Endodermal cell (in vitro differentiated cells): ENCODE data around the gene NR2C2AP. TPM values are rescaled to one million over a fixed set of nuclear protein-coding genes. Genes with fewer than 3 reads are reported as not detected.

ENCODE experiments used
- DNase-seq: peaks from one replicate; pipeline ENCODE4 v3.0.0-alpha.2; 2017
- H3K27ac ChIP-seq: 2 replicates; pipeline ENCODE4 v1.5.1; 2013; ENCODE audit warnings: mild to moderate bottlenecking, low read depth, low read length, moderate library complexity
- H3K27me3 ChIP-seq: 2 replicates; pipeline ENCODE4 v1.6.1; 2013; ENCODE audit warnings: mild to moderate bottlenecking, low read length, moderate library complexity; ENCODE audit not compliant: insufficient read depth, control insufficient read depth, poor library complexity, severe bottlenecking
- H3K36me3 ChIP-seq: 2 replicates; pipeline ENCODE4 v1.7.0; 2013; ENCODE audit warnings: mild to moderate bottlenecking, low read length, moderate library complexity; ENCODE audit not compliant: control insufficient read depth, insufficient read depth
- H3K4me1 ChIP-seq: one replicate; pipeline ENCODE4 v1.7.0; 2013; ENCODE audit warnings: low read length; ENCODE audit not compliant: control insufficient read depth, insufficient read depth
- H3K4me3 ChIP-seq: 2 replicates; pipeline ENCODE4 v1.5.1; 2013; ENCODE audit warnings: mild to moderate bottlenecking, low read length, moderate library complexity
- H3K9ac ChIP-seq: 2 replicates; pipeline ENCODE4 v1.6.1; 2013; ENCODE audit warnings: mild to moderate bottlenecking, low read length, moderate library complexity; ENCODE audit not compliant: poor library complexity, severe bottlenecking; ENCODE audit errors: extremely low read depth
- H3K9me3 ChIP-seq: 2 replicates; pipeline ENCODE4 v1.6.1; 2013; ENCODE audit warnings: mild to moderate bottlenecking, low read length, moderate library complexity; ENCODE audit not compliant: control insufficient read depth
- H3K27ac Mint-ChIP-seq: 2 replicates; pipeline ENCODE4 v1.8.0; 2020; ENCODE audit warnings: mixed read lengths
- H3K27me3 Mint-ChIP-seq: 2 replicates; pipeline ENCODE4 v1.8.0; 2021; ENCODE audit warnings: mild to moderate bottlenecking, mixed read lengths; ENCODE audit not compliant: insufficient read depth
- H3K36me3 Mint-ChIP-seq: 2 replicates; pipeline ENCODE4 v1.8.0; 2020; ENCODE audit warnings: low read depth, mixed read lengths
- H3K4me1 Mint-ChIP-seq: 2 replicates; pipeline ENCODE4 v1.8.0; 2020; ENCODE audit warnings: mixed read lengths
- H3K4me3 Mint-ChIP-seq: 2 replicates; pipeline ENCODE4 v1.8.0; 2020; ENCODE audit warnings: mild to moderate bottlenecking, moderate library complexity, mixed read lengths
- H3K9me3 Mint-ChIP-seq: 2 replicates; pipeline ENCODE4 v1.8.0; 2020; ENCODE audit warnings: mild to moderate bottlenecking, mixed read lengths
- WGBS, 2 experiments: methylation state at CpG; one replicate each; pipeline versions ENCODE4 v1.1.5 to v1.1.7; 2013; ENCODE audit warnings: missing lambda C conversion rate in 2 of 2, mixed read lengths in 1 of 2; ENCODE audit not compliant: insufficient coverage in 1 of 2, insufficient read length in 1 of 2; 5-methylcytosine and 5-hydroxymethylcytosine counted together
- total RNA-seq, 2 donors: library from RNA; stranded (reverse); fragmentation: NEBNext Ultra II Directional in 1 of 2; extraction: Animal tissue kit (Norgen Biotek cat#: 25700) in 1 of 2; gene quantifications; 2 replicates in 1 of 2; 3 replicates in 1 of 2; pipeline ENCODE4 v1.2.1, GENCODE V29; 2021
- TF ChIP-seq, protein P1 (sequence below): fragments of 200-600 bp; sonication (generic); conservative IDR thresholded peaks from 2 replicates; pipeline ENCODE4 v1.5.0; 2021; ENCODE audit warnings: antibody characterized with exemption, mild to moderate bottlenecking

Gene NR2C2AP
- total RNA-seq, 2 donors from 2014 or later = 14.7 to 17.2 TPM

- H3K4me3 ChIP-seq = no peak overlapping the region
- H3K27ac Mint-ChIP-seq = no peak overlapping the region
- H3K27ac ChIP-seq = no peak overlapping the region
- no peaks in the 10 kb centered on the region for H3K9me3 ChIP-seq
- peaks cover 8% of the 10 kb centered on the region for H3K36me3 Mint-ChIP-seq
- peaks cover 3% of the 10 kb centered on the region for H3K9me3 Mint-ChIP-seq
- no peak overlapping the region for H3K4me3 Mint-ChIP-seq
- no peak for DNase-seq
- H3K4me1 ChIP-seq = no peaks in the 10 kb centered on the region
- TF ChIP-seq, protein P1, sequence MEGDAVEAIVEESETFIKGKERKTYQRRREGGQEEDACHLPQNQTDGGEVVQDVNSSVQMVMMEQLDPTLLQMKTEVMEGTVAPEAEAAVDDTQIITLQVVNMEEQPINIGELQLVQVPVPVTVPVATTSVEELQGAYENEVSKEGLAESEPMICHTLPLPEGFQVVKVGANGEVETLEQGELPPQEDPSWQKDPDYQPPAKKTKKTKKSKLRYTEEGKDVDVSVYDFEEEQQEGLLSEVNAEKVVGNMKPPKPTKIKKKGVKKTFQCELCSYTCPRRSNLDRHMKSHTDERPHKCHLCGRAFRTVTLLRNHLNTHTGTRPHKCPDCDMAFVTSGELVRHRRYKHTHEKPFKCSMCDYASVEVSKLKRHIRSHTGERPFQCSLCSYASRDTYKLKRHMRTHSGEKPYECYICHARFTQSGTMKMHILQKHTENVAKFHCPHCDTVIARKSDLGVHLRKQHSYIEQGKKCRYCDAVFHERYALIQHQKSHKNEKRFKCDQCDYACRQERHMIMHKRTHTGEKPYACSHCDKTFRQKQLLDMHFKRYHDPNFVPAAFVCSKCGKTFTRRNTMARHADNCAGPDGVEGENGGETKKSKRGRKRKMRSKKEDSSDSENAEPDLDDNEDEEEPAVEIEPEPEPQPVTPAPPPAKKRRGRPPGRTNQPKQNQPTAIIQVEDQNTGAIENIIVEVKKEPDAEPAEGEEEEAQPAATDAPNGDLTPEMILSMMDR = no peak
- H3K9ac ChIP-seq = no peak overlapping the region
- peaks cover 61% of the 10 kb centered on the region for H3K27me3 ChIP-seq
- 56 to 73% methylated on average over 2 to 5 of the region's 5 CpGs for WGBS, 2 experiments
- H3K4me1 Mint-ChIP-seq = peaks cover 12% of the 10 kb centered on the region
- H3K36me3 ChIP-seq = peaks cover 2% of the 10 kb centered on the region
- H3K27me3 Mint-ChIP-seq = peaks cover 70% of the 10 kb centered on the region
These were observed 3.7 kb upstream of the NR2C2AP start for GRCh38 chr19:19206938-19207337.

- Histone ChIP-seq H3K4me1 (no peaks in the 10 kb centered on the region), H3K9ac (no peak overlapping the region), H3K36me3 (peaks cover 11% of the 10 kb centered on the region), H3K27me3 (peaks cover 48% of the 10 kb centered on the region), H3K27ac (no peak overlapping the region), H3K4me3 (no peak overlapping the region), H3K9me3 (no peaks in the 10 kb centered on the region)
- 65 to 74% methylated on average over 11 to 14 of the region's 14 CpGs for WGBS, 2 experiments
- Mint-ChIP-seq H3K36me3 (peaks cover 11% of the 10 kb centered on the region), H3K27me3 (peaks cover 58% of the 10 kb centered on the region), H3K4me3 (no peak overlapping the region), H3K27ac (no peak overlapping the region), H3K4me1 (peaks cover 12% of the 10 kb centered on the region), H3K9me3 (peaks cover 3% of the 10 kb centered on the region)
- no peak for DNase-seq
- TF ChIP-seq, protein P1 = no peak
These were observed 2.5 kb upstream of the NR2C2AP start for GRCh38 chr19:19205416-19206410.

GRCh38 chr19:19204181-19204580 lies 967 bp upstream of the NR2C2AP start:
- no peak for DNase-seq
- H3K9me3 ChIP-seq = no peaks in the 10 kb centered on the region
- peaks cover 19% of the 10 kb centered on the region for H3K36me3 Mint-ChIP-seq
- no peak overlapping the region for H3K9ac ChIP-seq
- peaks cover 12% of the 10 kb centered on the region for H3K4me1 Mint-ChIP-seq
- H3K27me3 Mint-ChIP-seq = peaks cover 42% of the 10 kb centered on the region
- H3K9me3 Mint-ChIP-seq = peaks cover 3% of the 10 kb centered on the region
- WGBS, 2 experiments = 62 to 72% methylated on average over 5 to 13 of the region's 13 CpGs
- H3K4me3 Mint-ChIP-seq = peak overlapping the region; percentile 86
- H3K27ac ChIP-seq = no peak overlapping the region
- TF ChIP-seq, protein P1 = peak; percentile 16
- no peaks in the 10 kb centered on the region for H3K4me1 ChIP-seq
- H3K27ac Mint-ChIP-seq = no peak overlapping the region
- peaks cover 17% of the 10 kb centered on the region for H3K36me3 ChIP-seq
- peaks cover 33% of the 10 kb centered on the region for H3K27me3 ChIP-seq
- H3K4me3 ChIP-seq = peak overlapping the region; percentile 96
